Astrocyte of the spinal cord (primary cell): ENCODE data around the gene NINJ2.

ENCODE experiments used
- DNase-seq: peaks from one replicate; pipeline ENCODE4 v3.0.0; 2011; ENCODE audit warnings: low read depth, low spot score
- H3K4me3 ChIP-seq: 2 replicates; pipeline ENCODE4 v1.5.1; 2011; ENCODE audit warnings: low read depth, mild to moderate bottlenecking, low read length, moderate library complexity
- in situ Hi-C: cut with HindIII; loops from 2 replicates; pipeline ENCODE4 v1.10.0; 2017; ENCODE audit warnings: low sequenced_read_pairs
- TF ChIP-seq, protein P1 (sequence below): IDR thresholded peaks from 2 replicates; pipeline ENCODE4 v1.5.1; 2012; ENCODE audit warnings: low read depth, mild to moderate bottlenecking, low read length, inconsistent platforms

Gene NINJ2

DNA sequence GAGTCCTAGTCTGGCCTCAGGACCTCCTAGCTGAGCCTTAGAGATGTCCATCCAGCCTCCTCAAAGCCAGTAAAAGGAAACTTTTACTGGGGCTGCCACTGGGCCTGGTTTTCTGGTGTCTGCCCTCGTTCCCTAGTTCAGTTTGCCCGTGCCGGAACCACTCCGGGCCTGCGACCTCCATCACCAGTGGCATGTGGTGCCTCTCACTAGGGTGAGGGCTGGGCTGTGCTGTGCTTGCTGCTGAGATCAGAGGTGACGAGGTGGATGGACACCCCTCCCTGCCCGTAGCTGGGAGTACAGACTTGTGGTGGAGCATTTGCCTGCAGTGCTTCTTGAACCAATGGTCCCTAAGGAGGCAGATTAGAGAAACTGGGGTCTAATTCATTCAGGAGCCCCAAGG is 127.8 kb downstream of the NINJ2 start:
- H3K4me3 ChIP-seq: no peak overlapping the region
- in situ Hi-C loops: no loop called here
- no peak for DNase-seq
- TF ChIP-seq, protein P1, sequence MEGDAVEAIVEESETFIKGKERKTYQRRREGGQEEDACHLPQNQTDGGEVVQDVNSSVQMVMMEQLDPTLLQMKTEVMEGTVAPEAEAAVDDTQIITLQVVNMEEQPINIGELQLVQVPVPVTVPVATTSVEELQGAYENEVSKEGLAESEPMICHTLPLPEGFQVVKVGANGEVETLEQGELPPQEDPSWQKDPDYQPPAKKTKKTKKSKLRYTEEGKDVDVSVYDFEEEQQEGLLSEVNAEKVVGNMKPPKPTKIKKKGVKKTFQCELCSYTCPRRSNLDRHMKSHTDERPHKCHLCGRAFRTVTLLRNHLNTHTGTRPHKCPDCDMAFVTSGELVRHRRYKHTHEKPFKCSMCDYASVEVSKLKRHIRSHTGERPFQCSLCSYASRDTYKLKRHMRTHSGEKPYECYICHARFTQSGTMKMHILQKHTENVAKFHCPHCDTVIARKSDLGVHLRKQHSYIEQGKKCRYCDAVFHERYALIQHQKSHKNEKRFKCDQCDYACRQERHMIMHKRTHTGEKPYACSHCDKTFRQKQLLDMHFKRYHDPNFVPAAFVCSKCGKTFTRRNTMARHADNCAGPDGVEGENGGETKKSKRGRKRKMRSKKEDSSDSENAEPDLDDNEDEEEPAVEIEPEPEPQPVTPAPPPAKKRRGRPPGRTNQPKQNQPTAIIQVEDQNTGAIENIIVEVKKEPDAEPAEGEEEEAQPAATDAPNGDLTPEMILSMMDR: no peak

DNA sequence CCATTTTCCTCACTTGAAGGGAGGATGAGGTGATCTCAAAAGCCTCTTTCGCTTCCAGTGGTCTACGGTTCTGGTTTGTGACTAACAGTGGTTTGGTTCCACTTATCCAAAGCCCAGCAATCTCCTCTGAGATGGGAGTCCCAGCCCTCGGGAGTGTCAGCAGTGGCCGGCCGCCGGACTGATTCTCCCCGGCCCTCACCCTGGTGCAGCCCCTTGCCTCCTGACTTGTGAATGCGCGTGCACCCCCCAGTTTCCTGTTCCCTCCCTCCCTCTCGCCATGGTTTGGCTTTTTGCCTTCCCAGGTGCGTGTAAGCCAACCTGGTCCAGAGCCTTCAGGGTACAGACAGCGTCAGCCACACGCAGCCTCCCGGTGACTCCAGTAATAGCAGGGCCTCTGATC is 129.0 kb downstream of the NINJ2 start:
- in situ Hi-C loops: no loop called here
- DNase-seq: no peak
- TF ChIP-seq, protein P1: no peak
- no peak overlapping the region for H3K4me3 ChIP-seq

DNA sequence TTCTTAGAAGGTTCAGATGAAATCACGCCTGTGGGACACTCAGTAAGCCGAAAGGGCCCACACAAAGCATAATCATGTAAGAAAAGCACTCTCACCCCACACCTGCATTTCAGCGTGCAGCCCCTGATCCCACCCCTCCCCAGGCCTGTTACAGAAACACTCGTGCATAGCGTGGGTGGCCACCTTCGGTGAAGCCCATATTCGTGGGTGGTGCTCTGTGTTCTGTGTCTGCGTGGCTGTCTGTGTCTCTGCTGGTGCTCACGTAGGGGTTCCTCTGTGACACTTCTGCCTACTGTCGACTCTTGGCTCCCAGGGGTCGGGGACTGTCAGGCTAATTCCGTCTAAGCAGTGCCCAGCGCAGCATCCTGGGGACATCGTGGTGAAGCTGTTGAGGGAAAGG is 129.5 kb downstream of the NINJ2 start:
- DNase-seq: no peak
- H3K4me3 ChIP-seq: no peak overlapping the region
- TF ChIP-seq, protein P1: no peak
- in situ Hi-C loops: no loop called here

DNA sequence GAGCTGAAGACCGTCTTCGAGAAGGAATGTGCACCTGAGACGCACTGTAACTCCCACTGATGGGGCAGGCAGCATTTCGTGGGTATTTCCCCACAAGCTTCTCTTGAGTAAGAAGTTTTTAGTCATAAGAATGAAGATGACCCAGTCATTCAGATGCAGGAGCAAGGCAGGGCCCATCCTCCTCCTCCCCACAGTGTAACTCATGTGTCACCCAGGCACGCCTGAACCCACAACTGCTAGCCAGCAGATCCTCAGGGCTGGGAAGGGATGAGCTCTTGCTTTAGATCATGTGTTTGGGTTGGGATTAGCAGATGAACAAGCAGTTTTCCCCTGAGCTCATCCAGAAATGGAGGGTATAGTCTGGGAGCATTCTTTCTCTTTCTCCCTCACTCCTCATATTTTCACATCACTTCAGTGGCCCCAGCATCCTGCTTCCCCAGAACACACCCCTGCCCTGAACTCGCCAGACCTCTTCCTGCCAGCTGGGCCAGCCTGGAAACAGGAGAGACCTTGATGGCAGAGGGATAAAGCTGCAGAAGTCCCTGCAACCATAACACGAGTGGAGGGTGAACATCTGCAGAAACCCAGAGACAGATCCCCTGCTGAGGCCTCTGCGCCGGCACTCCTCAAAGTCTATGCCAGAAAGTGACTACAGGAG is 130.2 kb downstream of the NINJ2 start:
- in situ Hi-C loops: no loop called here
- no peak overlapping the region for H3K4me3 ChIP-seq
- TF ChIP-seq, protein P1: no peak
- no peak for DNase-seq

DNA sequence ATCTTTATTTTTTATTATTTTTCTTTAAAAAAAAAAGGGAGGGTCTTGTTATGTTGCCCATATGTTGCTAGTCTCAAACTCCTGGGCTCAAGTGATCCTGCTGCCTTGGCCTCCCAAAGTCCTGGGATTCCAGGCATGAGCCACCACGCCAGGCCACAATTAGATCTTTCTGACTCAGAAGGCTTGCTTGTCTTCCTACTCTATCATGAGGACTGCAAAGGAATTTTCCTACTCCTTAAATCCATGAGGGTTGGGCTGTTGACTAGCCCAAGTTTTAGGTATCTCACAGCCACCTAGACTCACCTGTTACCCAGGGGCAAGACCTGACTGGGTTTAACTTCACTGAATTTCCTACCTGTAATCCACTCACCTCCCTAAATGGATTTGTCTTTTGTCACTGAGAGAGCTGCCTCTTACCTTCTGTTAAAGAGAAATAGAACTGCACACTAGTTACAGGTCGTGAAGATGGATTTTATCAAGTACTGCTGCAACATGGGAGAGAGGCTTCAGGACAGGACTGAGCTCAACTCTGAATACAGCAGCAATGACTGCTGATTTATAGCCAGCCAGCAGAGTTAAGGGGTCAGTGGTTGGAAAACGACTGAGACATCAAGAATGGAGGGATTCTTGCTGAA is 131.2 kb downstream of the NINJ2 start:
- no peak for DNase-seq
- in situ Hi-C loops: no loop called here
- TF ChIP-seq, protein P1: no peak
- no peak overlapping the region for H3K4me3 ChIP-seq

DNA sequence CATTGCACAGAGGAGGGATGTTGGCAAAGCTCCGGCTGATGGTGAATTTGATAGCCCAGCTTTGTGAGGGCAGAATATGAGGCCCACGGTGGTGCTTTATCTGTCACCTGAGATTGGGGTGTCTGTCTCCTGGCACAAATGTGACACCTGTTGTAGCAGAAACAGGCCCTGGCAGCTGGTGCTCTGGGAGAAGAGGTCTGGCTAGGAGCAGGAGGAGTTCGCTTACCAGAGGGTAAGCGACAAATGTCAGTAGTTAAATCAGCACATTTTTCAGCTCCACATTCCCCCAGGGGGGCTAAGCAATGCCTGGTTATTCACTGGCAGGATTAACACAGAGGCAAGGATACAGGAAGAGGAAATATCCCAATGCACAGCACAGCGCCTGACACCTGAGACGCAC is 132.4 kb downstream of the NINJ2 start:
- TF ChIP-seq, protein P1: no peak
- no peak overlapping the region for H3K4me3 ChIP-seq
- in situ Hi-C loops: no loop called here
- DNase-seq: no peak
